Activated T-cell treated with anti-CD3 and anti-CD28 coated beads for 4 hours (primary cell): Measurements from ENCODE around the gene POTEE.
"Not testable (repeated sequence)": the region's sequence is repeated elsewhere in the genome, so short reads cannot be mapped to it uniquely, and the experiment has no call there.

Source experiments
- DNase-seq: peaks from one replicate; pipeline ENCODE4 v3.0.0-alpha.2; 2020

The POTEE gene

GRCh38 chr2:131209030-131209772 lies at the start of gene POTEE:
Gene POTEE, plus strand, starts transcription at chr2:131209536. Its CDS starts 8,867 bp downstream, at chr2:131218403.
- DNase-seq, result not testable (repeated sequence)

GRCh38 chr2:131165562-131165961 lies 43.8 kb upstream of the POTEE start:
- DNase-seq, result not testable (repeated sequence)

- DNase-seq, result no peak
Observed at GRCh38 chr2:131168538-131168937, 40.8 kb upstream of the POTEE start.

- DNase-seq, result not testable (repeated sequence)
Observed at GRCh38 chr2:131178050-131178449, 31.3 kb upstream of the POTEE start.

- DNase-seq, result not testable (repeated sequence)
Observed at GRCh38 chr2:131178721-131179418, 30.5 kb upstream of the POTEE start.

- DNase-seq, result not testable (repeated sequence)
Observed at GRCh38 chr2:131181451-131181850, 27.9 kb upstream of the POTEE start.

GRCh38 chr2:131193421-131193820 lies 15.9 kb upstream of the POTEE start:
- DNase-seq, result not testable (repeated sequence)

- DNase-seq, result not testable (repeated sequence)
Observed at GRCh38 chr2:131196186-131196585, 13.2 kb upstream of the POTEE start.

GRCh38 chr2:131201098-131201497 lies 8.2 kb upstream of the POTEE start:
- no peak for DNase-seq

- not testable (repeated sequence) for DNase-seq
Observed at GRCh38 chr2:131207839-131208238, 1.5 kb upstream of the POTEE start.

- DNase-seq, result not testable (repeated sequence)
Observed at GRCh38 chr2:131209773-131210104, 403 bp downstream of the POTEE start.

GRCh38 chr2:131210434-131211211 lies 1.3 kb downstream of the POTEE start:
- DNase-seq, result not testable (repeated sequence)

- DNase-seq, result not testable (repeated sequence)
Observed at GRCh38 chr2:131217238-131217986, 8.1 kb downstream of the POTEE start.

GRCh38 chr2:131235543-131236449 lies 26.5 kb downstream of the POTEE start:
- not testable (repeated sequence) for DNase-seq
